SHP77 treated with DMSO at 0.1 percent for 48 hours (cell line): ENCODE measurements around the gene UGP2.
"Not testable (repeated sequence)": the region's sequence is repeated elsewhere in the genome, so short reads cannot be mapped to it uniquely, and the experiment has no call there.

Source experiments
- DNase-seq: peaks from one replicate; lab custom pipeline; 2025; lab: John Stamatoyannopoulos, UW

Gene UGP2

GRCh38 chr2:63893163-63893562, 51.5 kb downstream of the UGP2 start:
- DNase-seq = no peak

- no peak for DNase-seq
Observed at GRCh38 chr2:63894167-63894566, 52.5 kb downstream of the UGP2 start.

GRCh38 chr2:63898839-63899238, 57.1 kb downstream of the UGP2 start:
- DNase-seq = no peak

GRCh38 chr2:63899639-63900038, 57.9 kb downstream of the UGP2 start:
- DNase-seq = no peak

- DNase-seq = no peak
Observed at GRCh38 chr2:63902149-63902548, 60.5 kb downstream of the UGP2 start.

GRCh38 chr2:63903003-63903402, 61.3 kb downstream of the UGP2 start:
- DNase-seq = no peak

- no peak for DNase-seq
Observed at GRCh38 chr2:63914311-63914710, 72.6 kb downstream of the UGP2 start.

- DNase-seq = no peak
Observed at GRCh38 chr2:63926815-63927214, 85.1 kb downstream of the UGP2 start.

- DNase-seq = not testable (repeated sequence)
Observed at GRCh38 chr2:63932104-63932503, 90.4 kb downstream of the UGP2 start.
